Astrocyte (in vitro differentiated cells and primary cell): ENCODE data around the gene NOLC1. TPM values are rescaled to one million over a fixed set of nuclear protein-coding genes. Genes with fewer than 3 reads are reported as not detected.

Source experiments
- DNase-seq: peaks from one replicate; pipeline ENCODE4 v3.0.0-alpha.2; 2010; ENCODE audit warnings: low read depth
- FAIRE-seq: peaks from 2 replicates; lab custom pipeline; 2011; peaks lifted over from hg19 to GRCh38; lab: Jason Lieb, UNC
- H2AFZ ChIP-seq: 2 replicates; pipeline ENCODE4 v1.6.0; 2012; ENCODE audit warnings: low read depth, low read length, inconsistent platforms
- H3K27ac ChIP-seq: 2 replicates; pipeline ENCODE4 v1.5.1; 2011; ENCODE audit warnings: low read depth, low read length, inconsistent platforms
- H3K27me3 ChIP-seq: 2 replicates; pipeline ENCODE4 v1.6.0; 2011; ENCODE audit warnings: low read length, inconsistent platforms; ENCODE audit not compliant: insufficient read depth
- H3K36me3 ChIP-seq: 2 replicates; pipeline ENCODE4 v1.5.1; 2011; ENCODE audit warnings: low read length, inconsistent platforms; ENCODE audit not compliant: insufficient read depth
- H3K4me1 ChIP-seq: 2 replicates; pipeline ENCODE4 v1.5.1; 2011; ENCODE audit warnings: low read length, inconsistent platforms; ENCODE audit not compliant: insufficient read depth
- H3K4me2 ChIP-seq: 2 replicates; pipeline ENCODE4 v1.6.0; 2012; ENCODE audit warnings: low read length, inconsistent platforms
- H3K4me3 ChIP-seq: 2 replicates; pipeline ENCODE4 v1.5.1; 2011; ENCODE audit warnings: low read depth, mild to moderate bottlenecking, low read length, inconsistent platforms; ENCODE audit not compliant: insufficient read depth
- H3K79me2 ChIP-seq: 2 replicates; pipeline ENCODE4 v1.6.0; 2012; ENCODE audit warnings: mild to moderate bottlenecking, low read length, inconsistent platforms; ENCODE audit not compliant: insufficient read depth
- H3K9ac ChIP-seq: 2 replicates; pipeline ENCODE4 v1.6.0; 2012; ENCODE audit warnings: mild to moderate bottlenecking, low read length, inconsistent platforms
- H3K9me3 ChIP-seq: 2 replicates; pipeline ENCODE4 v1.5.1; 2012; ENCODE audit warnings: low read depth, mild to moderate bottlenecking, low read length, inconsistent platforms; ENCODE audit not compliant: insufficient read depth
- H4K20me1 ChIP-seq: 2 replicates; pipeline ENCODE4 v1.6.0; 2012; ENCODE audit warnings: low read length, inconsistent platforms; ENCODE audit not compliant: insufficient read depth
- H3K27ac Mint-ChIP-seq: one replicate; pipeline ENCODE4 v1.8.0; 2021; ENCODE audit warnings: mild to moderate bottlenecking, mixed read lengths; ENCODE audit not compliant: unreplicated experiment
- H3K27me3 Mint-ChIP-seq: one replicate; pipeline ENCODE4 v1.8.0; 2021; ENCODE audit warnings: low read depth, mixed read lengths; ENCODE audit not compliant: unreplicated experiment
- H3K36me3 Mint-ChIP-seq: one replicate; pipeline ENCODE4 v1.8.0; 2021; ENCODE audit warnings: low read depth, mixed read lengths; ENCODE audit not compliant: unreplicated experiment
- H3K4me1 Mint-ChIP-seq: one replicate; pipeline ENCODE4 v1.8.0; 2021; ENCODE audit warnings: low read depth, mixed read lengths; ENCODE audit not compliant: unreplicated experiment
- H3K4me3 Mint-ChIP-seq: one replicate; pipeline ENCODE4 v1.8.0; 2021; ENCODE audit warnings: mild to moderate bottlenecking, moderate library complexity, mixed read lengths; ENCODE audit not compliant: unreplicated experiment
- H3K9me3 Mint-ChIP-seq: one replicate; pipeline ENCODE4 v1.8.0; 2021; ENCODE audit warnings: mild to moderate bottlenecking, mixed read lengths; ENCODE audit not compliant: unreplicated experiment
- CTCF ChIP-seq: IDR thresholded peaks from 2 replicates; pipeline ENCODE4 v1.5.1; 2011; ENCODE audit warnings: low read depth, mild to moderate bottlenecking, inconsistent platforms, low read length, moderate library complexity; ENCODE audit not compliant: insufficient read depth
- EZH2 ChIP-seq: IDR thresholded peaks from 2 replicates; pipeline ENCODE4 v1.6.1; 2012; ENCODE audit warnings: mild to moderate bottlenecking, low read length, inconsistent platforms; ENCODE audit not compliant: insufficient read depth
- total RNA-seq: library from RNA; stranded (reverse); gene quantifications from 2 replicates; pipeline ENCODE4 v1.2.1, GENCODE V29; 2021

The NOLC1 gene
- total RNA-seq, 1 donor from 2014 or later, result 92.9 TPM

GRCh38 chr10:102141583-102142107 lies 10.5 kb upstream of the NOLC1 start:
- Mint-ChIP-seq H3K4me3 (no peak overlapping the region), H3K4me1 (peaks cover 20% of the 10 kb centered on the region), H3K27me3 (no peaks in the 10 kb centered on the region), H3K27ac (no peak overlapping the region), H3K36me3 (peaks cover 51% of the 10 kb centered on the region), H3K9me3 (no peaks in the 10 kb centered on the region)
- H2AFZ ChIP-seq, result no peak overlapping the region
- DNase-seq (no peak), FAIRE-seq (no peak)
- no peak overlapping the region for H3K9ac ChIP-seq
- no peaks in the 10 kb centered on the region for H3K9me3 ChIP-seq
- no peaks in the 10 kb centered on the region for H3K27me3 ChIP-seq
- no peak overlapping the region for H3K27ac ChIP-seq
- no peak for TF ChIP-seq EZH2
- no peak for TF ChIP-seq CTCF
- H3K79me2 ChIP-seq, result peaks cover 90% of the 10 kb centered on the region
- H3K4me3 ChIP-seq, result no peak overlapping the region
- H3K36me3 ChIP-seq, result peaks cover 68% of the 10 kb centered on the region
- H3K4me2 ChIP-seq, result no peak overlapping the region
- peaks cover 92% of the 10 kb centered on the region for H4K20me1 ChIP-seq
- no peaks in the 10 kb centered on the region for H3K4me1 ChIP-seq

GRCh38 chr10:102146971-102147428 lies 5.2 kb upstream of the NOLC1 start:
- DNase-seq (no peak), FAIRE-seq (no peak)
- Mint-ChIP-seq H3K4me1 (peaks cover 27% of the 10 kb centered on the region), H3K9me3 (no peaks in the 10 kb centered on the region), H3K27me3 (no peaks in the 10 kb centered on the region), H3K27ac (peak overlapping the region; percentile 82), H3K36me3 (peaks cover 39% of the 10 kb centered on the region), H3K4me3 (no peak overlapping the region)
- TF ChIP-seq EZH2, result no peak
- no peak for TF ChIP-seq CTCF
- peaks cover 51% of the 10 kb centered on the region for H3K79me2 ChIP-seq
- H2AFZ ChIP-seq, result no peak overlapping the region
- no peak overlapping the region for H3K4me2 ChIP-seq
- H3K36me3 ChIP-seq, result peaks cover 65% of the 10 kb centered on the region
- no peak overlapping the region for H3K27ac ChIP-seq
- no peak overlapping the region for H3K4me3 ChIP-seq
- H3K4me1 ChIP-seq, result peaks cover 10% of the 10 kb centered on the region
- peaks cover 88% of the 10 kb centered on the region for H4K20me1 ChIP-seq
- no peaks in the 10 kb centered on the region for H3K9me3 ChIP-seq
- H3K9ac ChIP-seq, result no peak overlapping the region
- no peaks in the 10 kb centered on the region for H3K27me3 ChIP-seq

GRCh38 chr10:102147561-102147960 lies 4.6 kb upstream of the NOLC1 start:
- Histone ChIP-seq H3K27ac (no peak overlapping the region), H3K4me1 (peaks cover 10% of the 10 kb centered on the region), H3K36me3 (peaks cover 65% of the 10 kb centered on the region), H4K20me1 (peaks cover 88% of the 10 kb centered on the region), H3K27me3 (no peaks in the 10 kb centered on the region), H2AFZ (no peak overlapping the region), H3K9ac (no peak overlapping the region), H3K79me2 (peaks cover 53% of the 10 kb centered on the region), H3K9me3 (no peaks in the 10 kb centered on the region), H3K4me3 (no peak overlapping the region), H3K4me2 (no peak overlapping the region)
- FAIRE-seq, result no peak
- peaks cover 27% of the 10 kb centered on the region for H3K4me1 Mint-ChIP-seq
- DNase-seq, result no peak
- H3K36me3 Mint-ChIP-seq, result peaks cover 40% of the 10 kb centered on the region
- peak overlapping the region; percentile 82 for H3K27ac Mint-ChIP-seq
- peak overlapping the region; percentile 5 for H3K4me3 Mint-ChIP-seq
- no peaks in the 10 kb centered on the region for H3K9me3 Mint-ChIP-seq
- TF ChIP-seq CTCF, result no peak
- no peak for TF ChIP-seq EZH2
- no peaks in the 10 kb centered on the region for H3K27me3 Mint-ChIP-seq
